ENCODE data around the gene VWA5B1.

VWA5B1 gene

DNA sequence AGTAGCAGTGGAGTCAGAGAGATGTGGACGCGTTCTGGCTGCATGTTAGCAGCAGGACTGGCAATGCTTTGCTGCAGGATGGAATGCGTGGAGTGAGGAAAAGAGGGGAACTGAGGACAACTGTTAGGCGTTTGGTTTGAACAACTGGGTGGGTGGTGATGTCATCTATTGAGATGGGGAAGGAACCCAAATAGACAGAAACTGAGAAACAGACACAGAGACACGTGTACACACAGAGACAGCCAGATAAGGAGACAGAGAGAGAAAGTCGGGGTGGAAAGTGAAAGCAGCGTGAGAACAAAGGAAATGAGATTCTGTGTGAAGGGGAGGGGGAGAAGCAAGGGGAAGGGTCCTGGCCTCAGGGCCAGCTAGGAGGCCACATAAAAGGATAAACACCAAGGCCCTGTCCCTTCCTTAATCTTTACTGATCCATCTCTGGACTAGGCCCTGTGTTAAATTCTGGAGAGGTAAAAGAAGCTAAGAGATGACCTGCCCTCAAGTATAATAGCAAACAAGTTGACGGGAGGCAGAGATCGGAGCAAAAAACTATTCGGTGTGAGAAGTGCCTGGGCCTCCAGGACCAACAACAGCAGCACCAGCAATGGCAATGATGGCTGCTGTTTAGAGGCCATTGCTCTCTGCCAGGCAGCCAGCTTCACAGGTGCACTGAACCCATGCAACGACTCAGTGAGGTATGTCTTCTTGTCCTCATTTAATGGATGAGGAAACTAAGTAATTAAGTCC, 31.6 kb downstream of the VWA5B1 start:
- no peak for TF ChIP-seq POLR2A (IDR thresholded peaks at IDR 0.05; ENCODE audit: low read depth, low read length)
- FAIRE-seq = no peak

DNA sequence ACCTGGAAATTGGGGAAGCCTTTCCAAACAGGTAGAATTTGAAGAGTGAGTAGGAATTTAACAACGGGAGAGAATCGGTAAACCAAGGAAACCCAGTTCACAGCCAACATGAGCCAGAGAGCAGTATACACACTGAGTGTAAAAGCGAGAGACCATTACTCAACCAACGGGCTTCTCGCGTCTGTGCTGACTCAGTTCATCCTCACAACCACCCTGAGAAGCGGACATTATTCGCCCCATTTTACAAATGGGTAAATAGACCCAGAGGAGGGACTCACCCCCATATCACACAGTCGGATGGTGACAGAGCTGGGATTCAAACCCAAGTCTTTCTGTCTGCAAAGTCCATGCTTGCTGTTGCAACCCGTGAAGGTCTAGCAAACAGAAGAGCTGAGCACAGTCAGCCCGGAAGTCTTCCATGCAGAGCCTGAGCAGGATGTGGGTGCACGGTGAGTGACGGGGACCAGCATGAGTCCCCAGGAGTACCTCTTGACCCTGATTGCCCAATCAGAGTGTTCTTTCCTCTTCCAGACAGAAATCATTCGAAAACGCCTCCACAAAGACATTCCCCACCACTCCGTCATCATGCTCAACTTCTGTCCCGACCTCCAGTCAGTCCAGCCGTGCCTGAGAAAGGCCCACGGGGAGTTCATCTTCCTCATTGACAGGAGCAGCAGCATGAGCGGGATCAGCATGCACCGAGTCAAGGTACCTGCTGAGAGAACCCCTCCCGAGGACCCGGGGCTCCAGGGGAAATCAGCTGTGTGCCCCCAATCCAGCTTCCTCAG, 32.3 kb downstream of the VWA5B1 start:
- FAIRE-seq (no peak), DNase-seq (ENCODE audit: insufficient read length, low spot score) (no peak)
- TF ChIP-seq POLR2A (IDR thresholded peaks at IDR 0.05; ENCODE audit: low read depth, low read length) = no peak

More for the DNA sequence above, 31.6 kb downstream of the VWA5B1 start:
- DNase-seq (ENCODE audit: insufficient read length, low spot score) = no peak

GRCh38 chr1:20323613-20323920, 32.9 kb downstream of the VWA5B1 start:
- no peak for FAIRE-seq
- TF ChIP-seq POLR2A (IDR thresholded peaks at IDR 0.05; ENCODE audit: low read depth, low read length) = no peak

DNA sequence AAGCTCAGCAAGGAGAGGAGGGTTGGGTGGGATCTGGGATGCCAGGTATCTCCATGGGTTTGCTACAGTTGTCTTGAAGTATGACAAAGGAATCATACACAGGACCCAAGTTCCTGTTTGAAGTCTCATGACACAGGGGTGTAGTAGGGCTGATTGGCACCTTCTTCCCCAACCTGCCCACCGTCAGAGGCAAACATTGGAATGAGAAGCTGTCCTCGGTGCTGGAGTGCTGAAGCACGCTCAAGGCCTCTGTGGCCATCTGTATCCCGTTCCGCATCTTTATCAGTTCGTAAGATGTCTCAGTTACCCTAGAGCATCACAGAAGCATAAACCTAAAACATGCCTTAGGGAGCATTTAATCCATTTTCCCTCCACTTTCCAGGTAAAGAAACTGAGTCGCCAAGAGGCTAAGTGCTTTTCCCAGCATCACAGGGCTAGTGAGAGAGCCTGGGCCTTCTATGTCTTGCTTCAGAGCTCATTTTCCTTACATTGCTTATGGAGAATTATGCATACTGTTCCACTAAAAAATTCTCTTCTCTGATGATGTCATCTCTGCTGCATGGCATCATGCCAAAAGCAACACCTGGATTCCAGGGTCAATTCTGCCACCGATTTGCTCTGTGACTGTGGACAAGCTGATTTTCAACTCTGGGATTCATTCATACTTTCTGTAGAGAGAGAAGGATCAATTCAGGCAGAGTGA, 34.2 kb downstream of the VWA5B1 start:
- no peak for FAIRE-seq
- no peak for DNase-seq (ENCODE audit: insufficient read length, low spot score)
- no peak for TF ChIP-seq POLR2A (IDR thresholded peaks at IDR 0.05; ENCODE audit: low read depth, low read length)

More at GRCh38 chr1:20323613-20323920, 32.9 kb downstream of the VWA5B1 start:
- no peak for DNase-seq (ENCODE audit: insufficient read length, low spot score)

- no peak for TF ChIP-seq POLR2A (IDR thresholded peaks at IDR 0.05; ENCODE audit: low read depth, low read length)
- no peak for FAIRE-seq
- no peak for DNase-seq (ENCODE audit: insufficient read length, low spot score)
Observed at GRCh38 chr1:20325407-20325843, 34.8 kb downstream of the VWA5B1 start.

GRCh38 chr1:20325844-20326420, 35.3 kb downstream of the VWA5B1 start:
- no peak for DNase-seq (ENCODE audit: insufficient read length, low spot score)
- TF ChIP-seq POLR2A (IDR thresholded peaks at IDR 0.05; ENCODE audit: low read depth, low read length) = no peak
- no peak for FAIRE-seq

- FAIRE-seq = no peak
Observed at GRCh38 chr1:20327467-20327866, 36.8 kb downstream of the VWA5B1 start.

GRCh38 chr1:20328201-20328600, 37.5 kb downstream of the VWA5B1 start:
- DNase-seq (ENCODE audit: insufficient read length, low spot score) = no peak
- TF ChIP-seq POLR2A (IDR thresholded peaks at IDR 0.05; ENCODE audit: low read depth, low read length) = no peak
- FAIRE-seq = no peak

More at GRCh38 chr1:20327467-20327866, 36.8 kb downstream of the VWA5B1 start:
- no peak for TF ChIP-seq POLR2A (IDR thresholded peaks at IDR 0.05; ENCODE audit: low read depth, low read length)
- DNase-seq (ENCODE audit: insufficient read length, low spot score) = no peak

DNA sequence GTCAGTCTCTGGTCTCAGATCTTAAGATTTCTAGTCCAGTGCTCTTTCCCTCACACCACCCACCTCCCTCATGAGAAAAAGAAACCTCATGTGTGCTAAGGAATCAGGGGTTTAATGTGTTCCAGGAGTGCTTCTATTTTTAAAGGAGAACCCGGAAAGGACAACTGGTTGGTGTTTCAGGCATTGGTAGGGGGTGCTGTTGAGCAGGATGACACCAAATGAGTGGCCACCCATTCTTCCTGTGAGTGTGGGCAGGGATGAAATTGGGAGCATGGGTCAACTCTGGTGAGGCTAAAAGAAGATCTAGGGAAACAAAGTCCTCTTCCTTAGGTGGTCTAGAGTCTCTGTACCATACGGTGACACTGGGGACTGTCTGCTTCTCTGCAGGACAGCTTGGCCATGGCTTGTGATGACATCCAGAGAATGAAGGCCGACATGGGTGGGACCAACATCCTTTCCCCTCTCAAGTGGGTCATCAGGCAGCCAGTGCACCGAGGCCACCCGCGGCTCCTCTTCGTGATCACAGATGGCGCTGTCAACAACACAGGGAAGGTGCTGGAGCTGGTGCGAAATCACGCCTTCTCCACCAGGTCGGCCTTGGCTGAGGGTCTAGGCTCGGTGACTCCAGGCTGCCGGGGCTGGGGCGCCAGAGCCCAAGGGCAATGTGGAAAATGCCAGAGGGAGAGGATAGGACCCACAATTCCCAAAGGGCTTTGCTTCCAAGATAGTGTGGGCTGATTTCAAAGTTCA, 39.3 kb downstream of the VWA5B1 start:
- no peak for TF ChIP-seq POLR2A (IDR thresholded peaks at IDR 0.05; ENCODE audit: low read depth, low read length)
- no peak for DNase-seq (ENCODE audit: insufficient read length, low spot score)
- no peak for FAIRE-seq

DNA sequence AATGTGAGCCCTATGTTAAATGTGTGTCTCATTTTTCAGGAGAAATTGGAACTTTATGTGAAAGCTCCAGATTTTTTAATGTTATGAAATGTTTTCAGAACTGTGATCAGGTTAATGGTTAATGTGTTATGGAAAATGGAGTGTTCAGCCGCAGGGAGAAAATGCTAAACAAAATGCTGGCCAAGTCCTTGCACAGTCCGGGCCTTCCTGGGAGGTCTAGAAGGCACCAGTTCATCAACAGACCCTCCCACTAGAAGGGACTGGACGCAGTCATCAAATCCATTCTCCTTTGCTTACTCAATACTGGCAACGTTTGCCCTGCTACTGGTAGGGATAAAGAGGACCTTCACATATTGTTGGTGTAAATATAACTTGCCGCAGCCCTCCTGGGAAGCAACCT, 43.4 kb downstream of the VWA5B1 start:
- DNase-seq (ENCODE audit: insufficient read length, low spot score) = no peak
- no peak for FAIRE-seq
- no peak for TF ChIP-seq POLR2A (IDR thresholded peaks at IDR 0.05; ENCODE audit: low read depth, low read length)

- no peak for TF ChIP-seq POLR2A (IDR thresholded peaks at IDR 0.05; ENCODE audit: low read depth, low read length)
- FAIRE-seq = no peak
- DNase-seq (ENCODE audit: insufficient read length, low spot score) = no peak
Observed at GRCh38 chr1:20336105-20336605, 45.5 kb downstream of the VWA5B1 start.

- no peak for TF ChIP-seq POLR2A (IDR thresholded peaks at IDR 0.05; ENCODE audit: low read depth, low read length)
- FAIRE-seq (no peak), DNase-seq (ENCODE audit: insufficient read length, low spot score) (no peak)
Observed at GRCh38 chr1:20337581-20337980, 46.9 kb downstream of the VWA5B1 start.

DNA sequence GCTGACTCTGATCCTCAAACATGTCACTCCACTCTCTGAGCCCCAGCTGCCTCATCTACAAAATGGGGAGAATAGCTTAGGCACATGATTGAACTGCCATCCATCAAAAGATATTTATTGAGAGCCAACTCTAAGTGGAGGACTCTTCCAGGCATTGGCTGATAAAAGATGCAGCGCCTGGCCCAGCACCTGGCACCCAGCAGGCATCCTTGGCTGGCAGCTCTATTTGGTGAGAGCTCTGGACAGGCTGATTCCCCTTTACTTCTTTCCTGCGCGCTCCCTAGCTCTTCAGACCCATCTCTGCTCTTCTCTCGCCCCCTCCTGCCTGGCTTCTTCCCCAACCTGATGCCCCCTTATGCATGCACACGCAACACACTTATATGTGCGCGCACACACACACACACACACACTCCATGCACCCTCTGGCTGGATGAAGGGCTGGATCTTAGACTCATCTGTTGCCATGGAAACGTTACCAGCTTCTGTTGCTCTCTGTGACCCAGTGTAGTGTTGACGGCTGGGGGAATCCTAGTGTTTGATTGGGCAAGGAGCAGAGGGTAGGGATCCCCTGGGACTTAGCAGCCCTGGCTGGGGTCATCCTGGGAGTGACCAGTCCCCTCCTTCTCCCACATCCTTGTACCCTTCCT, 49.3 kb downstream of the VWA5B1 start:
- FAIRE-seq = no peak
- no peak for TF ChIP-seq POLR2A (IDR thresholded peaks at IDR 0.05; ENCODE audit: low read depth, low read length)
- no peak for DNase-seq (ENCODE audit: insufficient read length, low spot score)
